Measurements from ENCODE around the gene PCSK6. TPM values are rescaled to one million over a fixed set of nuclear protein-coding genes. Genes with fewer than 3 reads are reported as not detected.

PCSK6 gene
- total and polyA plus RNA-seq, 9 donors = 3.8 to 26.0 (median 13.0) TPM

DNA sequence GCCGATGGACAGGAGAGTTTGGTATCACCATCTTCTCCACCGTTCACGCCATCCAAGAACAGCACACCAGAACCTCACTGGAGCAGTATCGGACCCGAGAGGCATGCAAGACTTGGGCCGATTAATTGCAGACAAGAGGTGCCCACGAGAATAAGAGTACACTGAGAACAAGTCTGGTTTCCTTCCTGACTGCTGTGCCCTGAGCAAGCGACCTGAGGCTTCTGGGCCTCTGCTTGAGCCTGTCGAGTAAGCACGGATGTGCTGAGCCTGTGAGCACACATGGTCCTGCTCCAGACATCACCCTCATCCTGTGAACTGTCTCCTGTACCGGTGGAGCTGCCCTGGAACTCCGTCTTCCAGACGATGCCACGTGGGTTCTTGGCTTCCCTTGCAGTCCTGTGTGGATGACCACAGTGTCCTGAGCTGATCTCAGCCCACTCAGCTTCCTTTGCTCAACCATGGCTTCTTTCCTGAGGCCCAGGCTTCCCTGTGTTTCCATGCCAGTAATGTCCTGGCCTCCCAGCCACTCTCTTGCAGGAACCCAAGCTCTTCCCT lies 160.1 kb downstream of the PCSK6 start:
- TF ChIP-seq CTCF (IDR thresholded peaks at IDR 0.05) (no peak), POLR2A (IDR thresholded peaks at IDR 0.05) (no peak), EP300 (IDR thresholded peaks at IDR 0.05) (no peak)
- Histone ChIP-seq H3K27me3 (no peaks in the 10 kb centered on the region), H3K27ac (no peak overlapping the region), H3K4me3 (no peak overlapping the region), H3K9me3 (no peaks in the 10 kb centered on the region), H3K4me1 (ENCODE audit: insufficient read depth) (no peaks in the 10 kb centered on the region), H3K36me3 (no peaks in the 10 kb centered on the region)
- intact Hi-C loops (cut with DNase I) = no loop called here
- DNase-seq = no peak
- 79 to 85% (median 85%) methylated on average over 14 of the region's 14 CpGs for WGBS, 3 donors

GRCh38 chr15:101328001-101328400 lies 161.5 kb downstream of the PCSK6 start:
- no peak for DNase-seq
- no peaks in the 10 kb centered on the region for H3K36me3 ChIP-seq
- H3K4me3 ChIP-seq = no peak overlapping the region
- intact Hi-C loops (cut with DNase I) = no loop called here
- no peaks in the 10 kb centered on the region for H3K9me3 ChIP-seq
- WGBS, 3 donors = 90 to 94% (median 91%) methylated on average over 14 of the region's 14 CpGs
- H3K4me1 ChIP-seq (ENCODE audit: insufficient read depth) = no peaks in the 10 kb centered on the region
- TF ChIP-seq POLR2A (IDR thresholded peaks at IDR 0.05) (no peak), CTCF (IDR thresholded peaks at IDR 0.05) (no peak), EP300 (IDR thresholded peaks at IDR 0.05) (no peak)
- H3K27me3 ChIP-seq = no peaks in the 10 kb centered on the region
- H3K27ac ChIP-seq = no peak overlapping the region

DNA sequence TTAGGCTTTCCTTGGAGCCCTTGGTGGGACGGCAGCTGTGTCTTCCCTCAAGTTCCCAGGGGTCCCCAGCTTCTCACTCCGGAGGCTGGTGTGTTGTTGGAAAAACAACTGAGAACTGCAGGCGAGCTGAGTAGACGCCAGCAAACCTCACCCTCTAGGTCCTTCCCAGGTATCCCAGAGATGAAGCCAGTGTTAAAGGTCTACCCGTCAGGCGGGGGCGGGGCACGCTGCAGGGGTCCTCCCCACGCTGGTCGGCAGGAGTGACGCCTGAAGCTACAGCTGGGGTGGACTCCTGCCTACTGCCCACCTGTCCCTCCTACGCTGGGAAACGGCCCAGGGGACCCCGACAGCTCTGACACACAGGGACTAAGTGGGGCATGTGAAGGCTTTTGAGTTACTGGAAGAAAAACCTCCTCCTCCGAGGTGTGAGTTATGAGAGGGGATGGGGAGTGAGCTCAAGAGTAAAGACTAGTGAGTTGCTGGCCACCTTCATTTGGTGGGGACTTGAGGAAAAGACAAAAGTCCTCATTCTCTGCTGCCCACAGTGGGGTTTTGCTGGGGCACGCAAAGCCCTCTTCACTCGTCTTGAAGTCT lies 162.3 kb downstream of the PCSK6 start:
- WGBS, 3 donors = 73 to 77% (median 76%) methylated on average over 17 of the region's 17 CpGs
- no peaks in the 10 kb centered on the region for H3K9me3 ChIP-seq
- no peaks in the 10 kb centered on the region for H3K36me3 ChIP-seq
- intact Hi-C loops (cut with DNase I) = no loop called here
- no peak for TF ChIP-seq POLR2A (IDR thresholded peaks at IDR 0.05)
- TF ChIP-seq CTCF (IDR thresholded peaks at IDR 0.05) = no peak
- TF ChIP-seq EP300 (IDR thresholded peaks at IDR 0.05) = no peak
- H3K27ac ChIP-seq = no peak overlapping the region
- DNase-seq = no peak
- H3K4me3 ChIP-seq = no peak overlapping the region
- H3K27me3 ChIP-seq = no peaks in the 10 kb centered on the region
- H3K4me1 ChIP-seq (ENCODE audit: insufficient read depth) = no peaks in the 10 kb centered on the region

DNA sequence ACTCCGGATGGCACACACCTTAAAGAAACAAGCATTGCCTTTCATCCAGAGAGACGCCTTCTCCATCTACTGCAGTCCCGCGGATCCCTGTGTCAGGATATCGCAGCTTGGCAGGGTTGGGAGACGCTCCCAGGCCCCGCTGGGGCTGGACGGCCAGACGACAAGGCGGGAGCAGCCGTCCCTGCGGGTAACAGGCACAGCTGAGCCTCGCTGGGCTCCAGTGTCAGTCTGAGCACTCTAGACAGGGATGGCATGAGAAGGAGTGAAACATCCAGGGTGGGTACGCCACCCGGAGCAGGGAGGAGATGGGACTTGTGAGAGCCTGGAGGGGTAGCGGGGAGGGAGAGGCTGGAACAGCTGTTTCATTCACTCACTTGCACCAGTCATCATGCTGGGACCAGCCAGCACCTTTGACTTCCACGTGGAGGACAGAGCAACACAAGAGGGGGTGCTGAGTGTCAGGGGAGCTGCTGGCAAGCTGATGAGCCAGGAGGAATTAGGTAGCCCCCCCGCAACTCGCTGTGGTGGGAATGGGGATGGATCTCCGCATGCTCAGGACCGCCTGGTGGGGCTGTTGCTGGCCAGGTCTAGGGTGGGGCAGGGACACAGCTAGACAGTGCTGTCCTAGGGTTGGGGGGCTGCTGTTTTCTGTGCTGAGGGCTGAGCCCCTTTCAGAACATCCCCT lies 162.9 kb downstream of the PCSK6 start:
- no peak for DNase-seq

DNA sequence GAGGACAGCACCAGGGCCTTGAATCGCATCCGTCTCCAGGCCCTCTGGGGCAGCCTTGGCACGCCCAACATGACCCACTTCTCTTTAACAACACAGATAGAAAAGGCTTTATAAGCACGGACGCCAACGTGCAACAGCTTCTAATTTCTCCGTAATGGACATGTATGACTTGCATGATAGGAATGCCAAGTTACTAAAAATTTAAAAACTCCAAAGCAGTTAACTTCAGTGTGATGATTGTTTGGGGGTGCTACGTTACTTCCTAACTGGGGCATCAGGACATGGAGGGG lies 163.5 kb downstream of the PCSK6 start:
- intact Hi-C loops (cut with DNase I) = no loop called here

More for the DNA sequence above, 162.9 kb downstream of the PCSK6 start:
- Histone ChIP-seq H3K27me3 (no peaks in the 10 kb centered on the region), H3K4me3 (no peak overlapping the region), H3K27ac (no peak overlapping the region), H3K9me3 (no peaks in the 10 kb centered on the region), H3K36me3 (no peaks in the 10 kb centered on the region), H3K4me1 (ENCODE audit: insufficient read depth) (no peaks in the 10 kb centered on the region)
- intact Hi-C loops (cut with DNase I) = no loop called here
- WGBS, 3 donors = 84 to 91% (median 86%) methylated on average over 21 of the region's 21 CpGs
- TF ChIP-seq EP300 (IDR thresholded peaks at IDR 0.05) = no peak

More for the DNA sequence above, 163.5 kb downstream of the PCSK6 start:
- H3K27ac ChIP-seq = no peak overlapping the region
- TF ChIP-seq CTCF (IDR thresholded peaks at IDR 0.05) = no peak
- TF ChIP-seq EP300 (IDR thresholded peaks at IDR 0.05) = no peak
- no peak for TF ChIP-seq POLR2A (IDR thresholded peaks at IDR 0.05)
- no peak for DNase-seq
- H3K4me3 ChIP-seq = no peak overlapping the region
- H3K27me3 ChIP-seq = no peaks in the 10 kb centered on the region
- no peaks in the 10 kb centered on the region for H3K4me1 ChIP-seq (ENCODE audit: insufficient read depth)
- H3K9me3 ChIP-seq = no peaks in the 10 kb centered on the region
- WGBS, 3 donors = 88 to 90% (median 88%) methylated on average over 8 of the region's 8 CpGs
- no peaks in the 10 kb centered on the region for H3K36me3 ChIP-seq
